ENCODE data around the gene GTF3C1.

GRCh38 chr16:27495191-27495590 is 54.5 kb downstream of the GTF3C1 start:
- TF ChIP-seq EP300 (IDR thresholded peaks at IDR 0.05): no peak
- TF ChIP-seq, protein P1, sequence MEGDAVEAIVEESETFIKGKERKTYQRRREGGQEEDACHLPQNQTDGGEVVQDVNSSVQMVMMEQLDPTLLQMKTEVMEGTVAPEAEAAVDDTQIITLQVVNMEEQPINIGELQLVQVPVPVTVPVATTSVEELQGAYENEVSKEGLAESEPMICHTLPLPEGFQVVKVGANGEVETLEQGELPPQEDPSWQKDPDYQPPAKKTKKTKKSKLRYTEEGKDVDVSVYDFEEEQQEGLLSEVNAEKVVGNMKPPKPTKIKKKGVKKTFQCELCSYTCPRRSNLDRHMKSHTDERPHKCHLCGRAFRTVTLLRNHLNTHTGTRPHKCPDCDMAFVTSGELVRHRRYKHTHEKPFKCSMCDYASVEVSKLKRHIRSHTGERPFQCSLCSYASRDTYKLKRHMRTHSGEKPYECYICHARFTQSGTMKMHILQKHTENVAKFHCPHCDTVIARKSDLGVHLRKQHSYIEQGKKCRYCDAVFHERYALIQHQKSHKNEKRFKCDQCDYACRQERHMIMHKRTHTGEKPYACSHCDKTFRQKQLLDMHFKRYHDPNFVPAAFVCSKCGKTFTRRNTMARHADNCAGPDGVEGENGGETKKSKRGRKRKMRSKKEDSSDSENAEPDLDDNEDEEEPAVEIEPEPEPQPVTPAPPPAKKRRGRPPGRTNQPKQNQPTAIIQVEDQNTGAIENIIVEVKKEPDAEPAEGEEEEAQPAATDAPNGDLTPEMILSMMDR (IDR thresholded peaks at IDR 0.05): no peak
